ENCODE results near the gene ALG3.
"Not testable (repeated sequence)": the region's sequence is repeated elsewhere in the genome, so short reads cannot be mapped to it uniquely, and the experiment has no call there.

ALG3 gene

DNA sequence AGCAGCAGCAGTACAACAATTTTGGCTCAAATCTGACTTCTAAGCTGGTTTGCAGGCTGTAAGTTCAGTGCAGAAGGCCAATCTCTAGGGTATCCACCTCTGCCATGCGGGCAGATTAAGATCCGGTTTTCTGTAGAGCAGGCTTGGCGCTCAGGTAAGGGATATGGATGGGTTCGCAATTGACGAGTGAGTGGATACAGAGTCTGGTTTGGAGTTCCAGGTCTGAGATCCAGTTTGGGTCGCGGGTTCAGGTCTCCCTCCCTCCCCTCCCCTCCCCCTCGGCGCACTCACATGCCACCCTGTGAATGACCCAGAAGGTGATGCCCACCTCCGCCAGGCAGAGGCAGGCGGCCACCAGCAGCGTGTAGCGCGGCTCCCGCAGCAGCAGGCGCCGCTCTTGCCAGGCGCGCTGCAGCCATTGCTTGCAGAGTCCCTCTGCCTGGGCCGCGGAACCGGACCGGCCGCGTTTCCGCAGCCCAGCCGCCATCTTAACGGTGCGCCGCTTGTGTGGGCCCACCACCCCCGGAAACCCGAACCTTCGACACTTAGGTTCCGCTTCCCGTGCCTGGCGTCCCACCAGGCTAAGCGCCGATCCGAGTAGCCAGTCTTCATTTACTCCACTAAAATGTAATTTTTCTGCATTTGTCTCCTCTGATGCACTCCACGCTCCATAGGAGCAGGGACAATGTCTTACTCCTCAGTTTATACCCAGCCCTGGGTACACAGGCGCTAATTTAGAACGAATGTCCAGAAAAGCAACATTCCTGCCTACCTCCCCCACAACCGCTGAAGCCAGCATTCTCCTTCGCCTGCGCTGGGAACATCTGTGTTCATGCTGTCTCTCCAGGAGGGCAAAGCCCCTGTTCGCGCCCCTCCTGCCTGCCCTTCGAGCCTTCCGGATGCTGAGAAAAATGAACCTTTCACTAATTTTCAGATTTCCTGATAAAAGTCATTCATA lies at the start of gene ALG3:
TSS of gene ALG3 (minus strand) at position 509 of the 958 bp plus-strand sequence. CDS start at position 487, 22 bp downstream.
- DNase-seq (ENCODE audit: low spot score), result peak; percentile 78

DNA sequence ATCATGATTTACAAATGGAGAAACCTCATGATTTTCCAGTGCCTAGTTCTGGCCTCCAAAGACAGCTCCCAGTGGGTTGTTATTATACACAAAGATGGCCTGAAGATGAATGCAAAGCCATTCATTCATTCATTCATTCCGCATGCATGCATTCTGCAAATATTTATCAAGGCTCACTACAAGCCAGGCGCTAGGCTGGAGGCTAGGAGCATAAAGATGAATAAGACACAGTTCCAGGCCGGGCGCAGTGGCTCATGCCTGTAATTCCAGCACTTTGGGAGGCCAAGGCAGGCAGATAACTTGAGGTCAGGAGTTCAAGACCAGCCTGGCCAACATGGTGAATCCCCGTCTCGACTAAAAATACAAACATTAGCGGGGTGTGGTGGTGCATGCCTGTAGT lies 47.9 kb upstream of the ALG3 start:
- DNase-seq (ENCODE audit: low spot score), result no peak

- DNase-seq (ENCODE audit: low spot score), result no peak
Measured at GRCh38 chr3:184295771-184296170, 47.0 kb upstream of the ALG3 start.

DNA sequence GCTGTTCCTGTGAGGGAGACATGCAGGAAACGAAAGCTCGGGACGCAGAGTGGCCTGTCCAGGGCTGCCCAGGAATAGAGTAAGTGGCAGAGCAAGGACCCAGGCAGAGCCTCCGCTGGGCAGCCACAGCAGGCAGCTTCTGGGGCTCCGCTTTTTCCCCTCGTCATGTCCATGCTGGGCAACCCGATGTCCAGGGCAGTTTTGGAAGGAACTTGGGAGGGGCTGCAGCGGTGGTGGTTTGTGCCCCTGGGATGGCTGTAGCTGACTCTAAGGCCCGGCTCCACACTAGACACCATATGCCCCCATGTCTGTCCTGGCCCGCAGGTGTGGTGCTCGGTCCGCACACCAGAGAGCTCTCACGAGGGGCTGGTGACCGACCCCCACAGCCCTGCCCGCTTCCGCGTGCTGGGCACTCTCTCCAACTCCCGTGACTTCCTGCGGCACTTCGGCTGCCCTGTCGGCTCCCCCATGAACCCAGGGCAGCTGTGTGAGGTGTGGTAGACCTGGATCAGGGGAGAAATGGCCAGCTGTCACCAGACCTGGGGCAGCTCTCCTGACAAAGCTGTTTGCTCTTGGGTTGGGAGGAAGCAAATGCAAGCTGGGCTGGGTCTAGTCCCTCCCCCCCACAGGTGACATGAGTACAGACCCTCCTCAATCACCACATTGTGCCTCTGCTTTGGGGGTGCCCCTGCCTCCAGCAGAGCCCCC lies 43.1 kb upstream of the ALG3 start:
- no peak for DNase-seq (ENCODE audit: low spot score)

- DNase-seq (ENCODE audit: low spot score), result no peak
Measured at GRCh38 chr3:184291044-184291737, 42.4 kb upstream of the ALG3 start.

- DNase-seq (ENCODE audit: low spot score), result no peak
Measured at GRCh38 chr3:184290331-184290730, 41.6 kb upstream of the ALG3 start.

- peak; percentile 48 for DNase-seq (ENCODE audit: low spot score)
Measured at GRCh38 chr3:184289426-184289938, 40.7 kb upstream of the ALG3 start.

- DNase-seq (ENCODE audit: low spot score), result peak; percentile 67
Measured at GRCh38 chr3:184284696-184285095, 35.9 kb upstream of the ALG3 start.

DNA sequence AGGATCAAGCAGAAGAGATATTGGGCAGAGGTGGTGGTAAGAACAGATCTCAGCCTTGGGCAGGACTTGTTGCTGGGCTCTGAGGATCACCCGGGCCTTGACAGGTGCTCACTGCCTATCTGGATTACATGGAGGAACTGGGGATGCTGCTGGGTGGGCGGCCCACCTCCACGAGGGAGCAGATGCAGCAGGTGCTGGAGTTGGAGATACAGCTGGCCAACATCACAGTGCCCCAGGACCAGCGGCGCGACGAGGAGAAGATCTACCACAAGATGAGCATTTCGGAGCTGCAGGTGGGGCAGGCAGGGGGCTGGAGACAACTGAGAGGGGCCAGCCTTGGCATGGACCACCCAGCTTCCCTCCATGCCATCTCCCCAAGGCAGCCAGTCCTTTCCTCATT lies 34.9 kb upstream of the ALG3 start:
- no peak for DNase-seq (ENCODE audit: low spot score)

DNA sequence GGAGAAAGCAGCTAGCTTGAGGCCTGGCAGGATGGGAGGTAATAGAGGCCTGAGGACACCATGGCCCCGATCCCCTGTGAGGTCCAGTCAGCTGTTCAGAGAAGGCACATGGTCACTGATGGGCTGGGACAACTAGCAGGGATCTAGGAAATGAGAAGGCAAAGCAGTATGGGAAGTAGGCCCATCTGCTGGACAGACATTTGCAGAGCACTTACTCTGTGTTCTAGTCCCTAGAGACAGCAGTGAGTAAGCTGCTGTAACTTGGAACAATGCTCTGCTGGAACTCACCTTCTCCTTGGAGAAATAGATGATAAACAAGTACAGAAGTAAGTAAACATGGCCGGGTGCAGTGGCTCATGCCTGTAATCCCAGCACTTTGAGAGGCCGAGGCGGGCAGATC lies 34.2 kb upstream of the ALG3 start:
- DNase-seq (ENCODE audit: low spot score), result no peak

- no peak for DNase-seq (ENCODE audit: low spot score)
Measured at GRCh38 chr3:184277366-184277765, 28.6 kb upstream of the ALG3 start.

DNA sequence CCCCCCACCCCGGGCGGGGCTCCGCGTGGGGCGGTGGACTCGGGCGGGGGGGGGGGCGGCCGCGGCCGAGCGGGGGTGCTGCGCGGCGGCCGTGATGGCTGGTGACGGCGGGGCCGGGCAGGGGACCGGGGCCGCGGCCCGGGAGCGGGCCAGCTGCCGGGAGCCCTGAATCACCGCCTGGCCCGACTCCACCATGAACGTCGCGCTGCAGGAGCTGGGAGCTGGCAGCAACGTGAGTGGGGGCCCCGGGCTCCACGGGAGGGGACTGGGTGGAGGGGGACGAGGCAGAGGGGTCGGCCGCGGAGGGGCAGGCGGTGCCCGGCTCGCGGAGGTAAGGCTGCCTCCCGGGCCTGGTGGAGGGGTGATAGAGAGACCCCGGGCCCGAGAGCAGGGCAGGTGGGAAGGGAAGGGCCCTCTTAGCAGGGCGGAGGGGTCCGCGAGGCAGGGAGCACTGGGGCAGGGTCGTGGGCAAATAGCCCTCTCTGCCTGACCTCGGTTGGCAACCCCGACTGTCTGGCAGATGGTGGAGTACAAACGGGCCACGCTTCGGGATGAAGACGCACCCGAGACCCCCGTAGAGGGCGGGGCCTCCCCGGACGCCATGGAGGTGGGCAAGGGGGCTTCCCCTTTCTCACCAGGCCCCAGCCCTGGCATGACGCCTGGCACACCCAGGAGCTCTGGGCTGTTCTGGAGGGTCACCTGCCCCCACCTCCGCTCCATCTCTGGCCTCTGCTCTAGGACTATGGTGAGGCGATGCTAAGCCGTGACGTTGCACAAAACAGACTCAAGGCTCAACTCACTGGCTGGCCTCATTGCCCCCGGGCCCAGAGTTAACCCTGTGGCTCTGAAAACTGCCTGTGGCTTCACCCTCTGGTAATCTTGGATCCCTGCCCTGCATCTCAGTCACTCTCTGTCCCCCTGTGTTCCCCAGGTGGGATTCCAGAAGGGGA lies 27.5 kb upstream of the ALG3 start, which contains the start of gene ECE2:
TSS of gene ECE2 (plus strand) at position 62 of the 950 bp plus-strand sequence. CDS start at position 194, 132 bp downstream.
- DNase-seq (ENCODE audit: low spot score), result no peak

DNA sequence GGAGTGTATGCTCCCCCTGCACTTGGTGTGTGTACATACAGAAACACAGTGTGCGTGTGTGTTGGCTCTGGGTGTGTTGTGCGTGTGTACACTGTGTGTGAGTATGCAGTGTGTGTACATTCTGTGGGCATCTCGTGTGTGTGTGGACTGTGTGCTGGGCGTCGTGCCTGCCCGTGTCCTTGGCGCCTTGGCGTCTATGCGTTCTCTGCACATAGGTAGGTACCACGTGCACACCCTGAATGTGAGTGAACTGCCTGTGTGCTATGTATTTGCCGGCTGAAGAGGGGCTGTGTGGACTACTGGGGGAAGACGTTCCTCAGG lies 26.6 kb upstream of the ALG3 start:
- DNase-seq (ENCODE audit: low spot score), result no peak

GRCh38 chr3:184272269-184272668 lies 23.5 kb upstream of the ALG3 start:
- DNase-seq (ENCODE audit: low spot score), result no peak

DNA sequence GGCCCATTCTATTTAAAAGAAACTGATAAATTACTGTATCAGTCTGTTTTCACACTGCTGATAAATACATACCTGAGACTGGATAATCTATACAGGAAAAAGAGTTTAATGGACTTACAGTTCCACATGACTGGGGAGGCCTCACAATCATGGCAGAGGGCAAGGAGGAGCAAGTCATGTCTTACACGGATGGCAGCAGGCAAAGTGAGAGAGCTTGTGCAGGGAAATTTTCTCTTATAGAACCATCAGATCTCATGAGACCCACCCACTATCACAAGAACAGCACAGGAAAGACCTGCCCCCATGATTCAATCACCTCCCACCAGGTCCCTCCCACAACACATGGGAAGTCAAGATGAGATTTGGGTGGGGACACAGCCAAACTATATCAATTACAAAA lies 18.5 kb upstream of the ALG3 start:
- DNase-seq (ENCODE audit: low spot score), result not testable (repeated sequence)

GRCh38 chr3:184262764-184263179 lies 14.0 kb upstream of the ALG3 start:
- DNase-seq (ENCODE audit: low spot score), result no peak

GRCh38 chr3:184261854-184262763 lies 13.3 kb upstream of the ALG3 start:
- DNase-seq (ENCODE audit: low spot score), result no peak

DNA sequence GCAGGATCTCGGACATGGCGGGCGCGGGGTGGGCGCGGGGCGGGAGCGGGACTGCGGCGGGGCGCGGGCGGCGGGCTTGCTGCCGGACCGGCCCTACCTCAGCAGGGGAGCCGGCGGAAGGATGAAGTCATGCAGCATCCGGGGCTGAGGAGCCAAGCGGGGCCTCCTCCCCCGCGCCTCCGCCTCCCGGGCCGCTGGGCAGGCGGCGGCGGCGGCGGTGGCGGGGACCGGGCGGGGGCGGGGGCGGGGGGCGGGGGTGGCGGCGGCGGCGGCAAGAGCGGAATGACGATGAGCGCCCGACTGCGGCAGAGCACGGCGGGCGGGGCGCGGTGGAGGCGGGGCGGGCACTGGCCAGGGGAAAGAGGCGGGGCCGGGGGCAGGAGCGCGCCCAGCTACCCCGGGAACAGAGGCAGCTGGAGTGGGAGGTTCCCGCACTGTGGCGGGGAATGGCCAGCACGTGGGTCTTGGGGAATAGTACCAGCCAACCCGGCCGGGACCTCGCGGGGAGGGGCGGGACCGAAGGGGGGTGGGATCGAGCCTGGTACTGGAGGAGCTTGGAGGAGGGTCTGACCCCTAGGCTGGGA lies 12.6 kb upstream of the ALG3 start, which contains the start of gene CAMK2N2:
TSS of gene CAMK2N2 (minus strand) at position 284 of the 584 bp plus-strand sequence. CDS start at position 16, 268 bp downstream.
- DNase-seq (ENCODE audit: low spot score), result no peak

- DNase-seq (ENCODE audit: low spot score), result no peak
Measured at GRCh38 chr3:184260724-184261269, 12.0 kb upstream of the ALG3 start.

Data from kidney capillary endothelial cell (primary cell).